Measurements from ENCODE around the gene AUTS2.

AUTS2 gene

GRCh38 chr7:70384891-70385290, 786.6 kb downstream of the AUTS2 start:
- no peak for DNase-seq (ENCODE audit: low read depth)

DNA sequence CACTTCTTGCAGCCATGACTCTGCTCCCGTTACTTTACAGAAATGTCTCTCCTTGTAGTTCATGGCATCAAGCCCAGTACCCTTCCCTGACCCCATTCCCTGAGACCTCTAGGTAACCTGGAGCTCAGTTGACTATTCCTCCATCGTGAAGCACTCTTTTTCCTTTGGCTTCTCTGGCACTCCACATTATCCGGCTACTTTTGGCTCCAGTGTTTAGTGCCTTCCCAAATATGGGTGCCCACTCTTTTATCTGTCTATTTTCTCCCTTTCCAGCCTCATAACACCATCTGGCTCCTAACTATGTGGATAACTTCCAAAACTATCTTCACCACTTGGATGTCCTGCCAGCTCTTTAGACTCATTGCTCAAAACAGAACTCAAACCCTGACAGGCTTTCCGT, 788.9 kb downstream of the AUTS2 start:
- no peak for DNase-seq (ENCODE audit: low read depth)

- no peak for DNase-seq (ENCODE audit: low read depth)
These were observed 791.4 kb downstream of the AUTS2 start for GRCh38 chr7:70389531-70390151.

GRCh38 chr7:70390251-70390650, 792.0 kb downstream of the AUTS2 start:
- no peak for DNase-seq (ENCODE audit: low read depth)

DNA sequence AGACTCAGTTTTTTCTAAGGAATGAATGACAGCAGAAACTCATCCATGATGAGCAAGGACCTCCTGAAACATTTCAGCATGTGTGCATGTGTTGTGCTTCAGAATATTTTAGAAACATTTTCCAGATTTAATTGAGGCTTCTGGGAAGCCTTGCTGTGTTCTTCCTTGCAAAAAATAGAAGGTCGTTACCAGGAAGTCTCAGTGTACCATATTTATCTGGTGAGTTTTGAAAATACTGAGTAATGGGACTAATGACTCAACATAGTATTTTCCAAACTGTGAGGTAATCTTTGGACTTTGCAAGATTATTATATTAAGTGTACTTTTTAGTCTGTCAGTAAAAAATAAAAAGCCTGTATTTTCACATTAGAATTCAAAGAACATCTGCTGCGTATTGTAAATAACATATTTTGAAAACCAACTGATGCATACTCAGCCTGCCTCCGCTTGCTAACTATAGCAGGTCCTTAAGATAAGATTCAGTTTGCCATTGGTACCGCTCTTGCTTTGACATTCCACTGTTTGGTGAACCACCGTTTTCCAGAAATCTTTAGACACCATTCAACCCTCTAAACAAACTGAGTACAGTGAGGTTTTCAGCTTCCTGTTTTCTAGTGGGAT, 794.1 kb downstream of the AUTS2 start:
- DNase-seq (ENCODE audit: low read depth): no peak

GRCh38 chr7:70392877-70393435, 794.7 kb downstream of the AUTS2 start:
- DNase-seq (ENCODE audit: low read depth): no peak

- no peak for DNase-seq (ENCODE audit: low read depth)
These were observed 795.7 kb downstream of the AUTS2 start for GRCh38 chr7:70393956-70394355.

- no peak for DNase-seq (ENCODE audit: low read depth)
These were observed 802.6 kb downstream of the AUTS2 start for GRCh38 chr7:70400829-70401380.

DNA sequence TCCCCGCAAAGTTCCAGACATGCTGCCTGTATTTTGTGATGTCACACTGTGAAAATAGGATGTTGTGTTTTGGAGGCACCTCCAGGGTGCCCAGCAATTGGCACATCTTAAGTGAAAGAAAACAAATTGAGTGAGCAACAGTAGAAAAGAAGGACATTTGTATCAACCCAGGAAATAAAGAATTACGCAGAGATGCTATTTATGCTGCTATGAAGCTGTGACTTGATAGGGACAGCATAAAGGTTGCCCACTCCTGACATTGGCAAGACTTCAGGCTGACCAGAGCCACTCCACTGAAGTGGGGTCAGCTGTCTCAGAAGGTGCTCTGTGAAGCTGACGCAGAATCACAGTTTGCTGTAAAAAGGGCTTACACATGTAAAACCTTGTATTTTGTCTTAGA, 803.8 kb downstream of the AUTS2 start:
- DNase-seq (ENCODE audit: low read depth): no peak

DNA sequence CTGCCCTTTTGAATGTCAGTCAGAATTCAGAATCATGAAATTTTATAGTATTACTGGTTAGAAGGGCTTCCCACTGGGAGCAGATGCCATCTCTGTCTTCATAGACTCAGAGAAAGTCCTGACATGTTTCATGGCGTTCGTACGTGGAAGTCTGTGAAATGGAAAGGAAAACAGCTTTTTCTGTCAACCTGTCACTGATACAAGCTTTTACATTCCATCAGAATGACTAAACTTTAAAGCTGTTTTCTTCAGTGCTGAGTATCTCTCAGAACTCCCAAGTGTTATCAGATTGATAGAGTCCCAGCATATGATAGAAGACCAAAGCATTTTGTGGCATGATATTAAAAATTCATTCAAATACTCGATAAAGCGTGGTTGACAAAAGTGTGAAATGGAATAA, 807.0 kb downstream of the AUTS2 start:
- DNase-seq (ENCODE audit: low read depth): no peak

DNA sequence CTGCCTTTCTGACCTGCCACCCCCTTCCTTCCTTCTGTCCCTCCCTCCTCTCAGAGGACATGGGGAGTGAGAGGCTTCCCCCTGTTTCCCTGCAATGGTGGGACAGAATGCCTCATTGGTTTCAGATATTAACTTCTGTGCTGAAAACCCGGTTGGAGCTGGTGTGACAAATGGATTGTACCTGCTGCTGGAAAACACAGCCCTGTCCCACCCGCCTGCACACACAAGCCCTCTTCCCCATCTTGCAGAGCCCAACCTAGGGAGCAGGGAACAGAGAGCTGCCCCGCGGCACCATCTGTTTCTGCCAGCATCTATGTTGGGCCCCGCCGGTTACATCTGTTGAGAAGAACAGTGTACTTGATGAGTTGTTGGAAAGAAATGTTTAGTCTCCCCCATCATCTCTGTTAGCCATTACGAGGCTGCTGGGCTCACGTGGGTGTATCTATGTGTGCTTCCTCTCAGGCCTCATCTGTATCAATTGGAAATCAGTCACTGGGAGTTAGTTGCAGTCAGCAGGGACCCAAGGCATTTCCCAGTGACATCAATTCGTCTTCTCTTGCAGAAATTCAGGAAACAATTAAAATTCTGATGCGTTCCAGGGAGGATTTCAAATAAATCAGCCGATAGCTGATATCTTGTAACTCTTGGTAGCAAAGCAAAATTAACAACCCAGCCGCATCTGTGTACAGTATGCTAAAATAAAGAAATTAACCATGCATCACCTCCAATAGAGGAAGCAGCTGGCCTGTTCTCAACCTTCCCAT, 808.1 kb downstream of the AUTS2 start:
- DNase-seq (ENCODE audit: low read depth): no peak

- no peak for DNase-seq (ENCODE audit: low read depth)
These were observed 808.6 kb downstream of the AUTS2 start for GRCh38 chr7:70406950-70407209.

- no peak for DNase-seq (ENCODE audit: low read depth)
These were observed 810.2 kb downstream of the AUTS2 start for GRCh38 chr7:70408477-70408876.

GRCh38 chr7:70408891-70409290, 810.6 kb downstream of the AUTS2 start:
- no peak for DNase-seq (ENCODE audit: low read depth)

DNA sequence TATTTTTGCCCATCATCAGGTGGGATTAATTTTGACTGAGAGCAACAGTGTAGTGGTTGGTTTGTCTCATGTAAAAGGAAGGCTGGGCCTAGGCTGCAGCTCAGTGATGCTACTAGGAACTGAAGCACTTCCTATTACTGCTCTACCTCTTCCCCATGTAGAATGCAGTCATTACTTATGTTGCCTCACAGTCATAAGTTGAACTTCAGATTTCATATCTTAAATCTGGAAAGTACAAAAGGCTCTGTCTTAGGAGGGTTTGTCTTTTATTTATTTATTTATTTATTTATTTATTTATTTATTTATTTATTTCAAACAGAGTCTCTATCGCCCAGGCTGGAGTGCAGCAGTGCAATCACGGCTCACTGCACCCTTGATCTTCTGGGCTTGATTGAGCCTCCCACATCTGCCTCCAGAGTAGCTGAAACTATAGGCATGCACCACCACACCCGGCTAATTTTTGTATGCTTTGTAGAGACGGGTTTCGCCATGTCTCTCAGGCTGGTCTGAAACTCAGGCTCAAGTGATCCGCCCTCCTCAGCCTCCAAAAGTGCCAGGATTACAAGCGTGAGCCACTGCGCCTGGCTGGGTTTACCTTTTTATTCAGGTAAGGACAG, 812.0 kb downstream of the AUTS2 start:
- no peak for DNase-seq (ENCODE audit: low read depth)

- DNase-seq (ENCODE audit: low read depth): no peak
These were observed 816.1 kb downstream of the AUTS2 start for GRCh38 chr7:70414368-70414767.

- DNase-seq (ENCODE audit: low read depth): no peak
These were observed 817.1 kb downstream of the AUTS2 start for GRCh38 chr7:70415179-70415972.

GRCh38 chr7:70416347-70416985, 818.2 kb downstream of the AUTS2 start:
- DNase-seq (ENCODE audit: low read depth): no peak

GRCh38 chr7:70416986-70417655, 818.8 kb downstream of the AUTS2 start:
- no peak for DNase-seq (ENCODE audit: low read depth)

GRCh38 chr7:70419526-70420380, 821.5 kb downstream of the AUTS2 start:
- DNase-seq (ENCODE audit: low read depth): no peak

Data from stimulated activated CD8-positive, alpha-beta memory T cell treated with anti-CD3 and anti-CD28 coated beads, Interleukin-15, amount 100 ng/mL, for 24 hours (primary cell).